Hematopoietic multipotent progenitor cell treated with erythropoietin and hydrocortisone succinate and interleukin-3 and kit ligand, for 15 days (in vitro differentiated cells): ENCODE measurements around the gene GATA6.

ENCODE experiments used
- DNase-seq: peaks from one replicate; pipeline ENCODE4 v3.0.0-alpha.2; 2015; ENCODE audit warnings: low spot score

GATA6 gene

GRCh38 chr18:22169011-22169888 is at the start of gene GATA6:
Gene GATA6 (plus strand): TSS chr18:22169589. CDS start chr18:22171145, 1,556 bp downstream.
- DNase-seq: no peak

- no peak for DNase-seq
Measured at GRCh38 chr18:22124970-22125369, 44.4 kb upstream of the GATA6 start.

GRCh38 chr18:22128954-22129353 is 40.4 kb upstream of the GATA6 start:
- no peak for DNase-seq

GRCh38 chr18:22129778-22130177 is 39.6 kb upstream of the GATA6 start:
- DNase-seq: no peak

GRCh38 chr18:22132258-22132657 is 37.1 kb upstream of the GATA6 start:
- DNase-seq: no peak

GRCh38 chr18:22132763-22133162 is 36.6 kb upstream of the GATA6 start:
- DNase-seq: no peak

- no peak for DNase-seq
Measured at GRCh38 chr18:22136395-22136794, 33.0 kb upstream of the GATA6 start.

GRCh38 chr18:22141211-22141610 is 28.2 kb upstream of the GATA6 start:
- DNase-seq: no peak

- no peak for DNase-seq
Measured at GRCh38 chr18:22143347-22144340, 25.7 kb upstream of the GATA6 start.

GRCh38 chr18:22145160-22145559 is 24.2 kb upstream of the GATA6 start:
- DNase-seq: no peak

GRCh38 chr18:22149710-22150109 is 19.7 kb upstream of the GATA6 start:
- DNase-seq: no peak

GRCh38 chr18:22152093-22152492 is 17.3 kb upstream of the GATA6 start:
- DNase-seq: no peak

GRCh38 chr18:22153428-22153827 is 16.0 kb upstream of the GATA6 start:
- DNase-seq: no peak

GRCh38 chr18:22155584-22155983 is 13.8 kb upstream of the GATA6 start:
- DNase-seq: no peak

GRCh38 chr18:22159014-22159413 is 10.4 kb upstream of the GATA6 start:
- no peak for DNase-seq

- DNase-seq: no peak
Measured at GRCh38 chr18:22161090-22161489, 8.3 kb upstream of the GATA6 start.

- DNase-seq: no peak
Measured at GRCh38 chr18:22163416-22164161, 5.8 kb upstream of the GATA6 start.

- DNase-seq: no peak
Measured at GRCh38 chr18:22164337-22165048, 4.9 kb upstream of the GATA6 start.

- no peak for DNase-seq
Measured at GRCh38 chr18:22165049-22165602, 4.3 kb upstream of the GATA6 start.

- DNase-seq: no peak
Measured at GRCh38 chr18:22165603-22166068, 3.8 kb upstream of the GATA6 start.
